Activated CD8-positive, alpha-beta memory T cell treated with anti-CD3 and anti-CD28 coated beads, Interleukin-2, amount 50 U/mL, for 24 hours (primary cell): Measurements from ENCODE around the gene OVOL3.

ENCODE experiments used
- DNase-seq: peaks from one replicate; pipeline ENCODE4 v3.0.0-alpha.2; 2020; ENCODE audit errors: extremely low read depth

Gene OVOL3

DNA sequence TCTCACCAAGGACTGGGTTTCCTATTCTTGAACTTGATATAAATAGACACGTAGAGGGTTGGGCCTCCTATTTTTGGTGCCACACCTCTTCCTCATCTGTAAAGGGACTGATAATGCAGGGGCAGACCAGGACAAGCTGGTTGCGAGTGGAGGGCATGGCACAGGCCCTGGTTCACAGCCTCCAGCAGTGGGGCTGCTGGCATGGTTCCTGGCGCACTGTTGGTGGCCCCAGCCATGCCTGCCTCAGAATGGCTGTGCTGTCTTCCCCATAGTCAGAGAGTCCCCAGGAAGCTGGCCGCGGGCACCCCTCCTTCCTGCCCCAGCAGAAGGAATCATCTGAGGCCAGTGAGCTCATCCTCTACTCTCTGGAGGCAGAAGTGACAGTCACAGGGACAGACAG, 10.5 kb upstream of the OVOL3 start:
- no peak for DNase-seq

DNA sequence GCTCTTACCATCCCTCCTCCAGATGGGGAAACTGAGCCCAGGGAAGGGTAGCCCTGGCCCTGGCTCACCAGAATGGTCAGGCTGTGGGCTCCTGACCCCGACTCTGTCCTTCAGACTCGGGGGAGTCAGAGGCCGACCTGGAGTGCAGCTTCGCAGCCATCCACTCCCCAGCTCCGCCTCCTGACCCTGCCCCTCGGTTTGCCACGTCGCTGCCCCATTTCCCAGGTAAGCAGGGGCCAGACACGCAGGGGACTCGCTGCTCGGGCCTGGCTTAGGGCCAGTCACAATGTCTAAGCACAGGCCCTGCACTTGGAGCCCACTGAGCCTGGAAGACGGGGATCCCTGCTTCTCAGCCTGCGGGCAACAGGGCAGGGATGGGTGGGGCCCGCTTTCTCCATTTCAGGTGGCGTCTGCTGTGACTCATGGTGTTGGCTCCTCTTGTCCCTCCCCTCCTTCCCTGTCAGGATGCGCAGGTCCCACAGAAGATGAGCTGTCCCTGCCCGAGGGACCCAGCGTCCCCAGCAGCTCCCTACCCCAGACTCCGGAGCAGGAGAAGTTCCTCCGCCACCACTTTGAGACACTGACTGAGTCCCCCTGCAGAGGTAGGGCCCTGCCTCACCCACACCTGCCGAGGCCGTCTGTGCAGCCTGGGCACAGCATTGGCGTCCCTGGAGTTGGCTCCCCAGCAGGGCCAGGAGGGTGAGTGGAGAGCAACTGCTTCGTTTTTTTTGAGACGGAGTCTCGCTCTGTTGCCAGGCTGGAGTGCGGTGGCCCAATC, 9.2 kb upstream of the OVOL3 start:
- no peak for DNase-seq

DNA sequence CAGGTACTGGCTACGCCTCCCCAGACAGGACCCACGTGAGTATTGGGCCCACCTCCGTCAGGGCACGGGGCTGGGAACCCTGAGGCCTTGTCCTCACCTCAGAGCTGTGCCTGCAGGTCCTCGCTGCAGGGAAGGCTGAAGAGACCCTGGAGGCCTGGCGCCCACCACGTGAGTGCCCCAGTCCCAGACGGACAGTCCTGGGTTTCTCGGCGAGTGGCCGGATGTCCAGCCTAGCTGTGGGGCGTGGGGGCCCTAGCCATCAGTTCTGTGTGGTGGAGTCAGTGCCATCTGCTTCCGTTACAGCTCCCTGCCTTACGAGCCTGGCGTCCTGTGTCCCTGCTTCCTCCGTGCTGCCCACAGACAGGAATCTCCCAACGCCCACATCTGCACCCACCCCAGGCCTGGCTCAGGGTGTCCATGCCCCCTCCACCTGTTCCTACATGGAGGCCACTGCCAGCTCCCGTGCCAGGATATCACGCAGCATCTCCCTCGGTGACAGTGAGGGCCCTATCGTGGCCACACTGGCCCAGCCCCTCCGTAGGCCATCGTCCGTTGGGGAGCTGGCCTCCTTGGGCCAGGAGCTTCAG, 7.8 kb upstream of the OVOL3 start:
- DNase-seq, result no peak

DNA sequence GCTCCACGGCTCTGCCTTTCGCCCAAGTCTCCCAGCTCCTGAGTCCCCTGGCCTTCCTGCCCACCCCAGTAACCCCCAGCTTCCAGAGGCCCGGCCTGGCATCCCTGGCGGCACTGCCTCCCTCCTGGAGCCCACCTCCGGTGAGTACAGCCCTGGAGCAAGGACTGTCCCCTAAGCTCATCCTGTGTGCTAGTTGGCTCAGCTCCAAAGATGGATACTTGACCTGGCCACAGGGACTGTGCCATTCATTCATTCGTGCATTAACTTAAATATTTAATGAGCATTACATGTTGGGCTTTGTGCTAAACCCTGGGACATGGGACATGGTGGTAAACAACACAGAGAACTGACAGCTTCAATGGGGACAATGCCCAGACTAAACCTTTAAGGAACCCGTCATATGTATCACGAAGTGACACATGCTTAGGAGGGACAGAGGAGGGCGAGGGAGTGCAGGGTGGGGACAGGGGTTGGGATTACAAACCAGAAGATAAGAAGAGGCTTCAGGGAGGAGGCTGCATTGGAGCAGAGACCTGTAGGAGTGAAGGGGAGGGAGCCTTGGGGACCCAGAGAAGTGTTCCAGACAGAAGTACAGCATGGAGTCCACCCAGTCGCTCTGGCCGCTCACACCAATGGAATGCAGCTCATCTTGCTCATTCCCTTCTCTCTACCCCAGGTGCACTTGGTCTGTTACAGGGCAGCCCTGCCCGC, 6.9 kb upstream of the OVOL3 start:
- no peak for DNase-seq

DNA sequence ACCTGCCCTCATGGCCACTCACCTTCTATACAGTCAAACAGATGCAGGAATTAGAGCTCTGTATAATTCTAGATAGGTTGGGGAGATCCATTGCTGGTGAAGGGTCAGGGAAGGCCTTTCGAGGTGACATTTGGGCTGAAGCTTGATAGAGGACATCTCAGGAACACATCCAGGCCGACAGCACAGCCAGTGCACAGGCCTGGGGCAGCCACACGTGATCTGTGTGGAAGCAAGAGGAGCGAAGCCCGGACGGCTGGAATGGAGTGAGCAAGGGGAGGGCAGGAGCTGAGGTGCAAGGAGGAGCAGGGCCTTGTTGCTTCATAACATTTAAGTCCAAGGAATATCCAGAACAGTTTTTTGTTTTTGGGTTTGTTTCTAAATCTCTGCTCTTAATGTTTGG, 4.5 kb upstream of the OVOL3 start:
- DNase-seq, result no peak

DNA sequence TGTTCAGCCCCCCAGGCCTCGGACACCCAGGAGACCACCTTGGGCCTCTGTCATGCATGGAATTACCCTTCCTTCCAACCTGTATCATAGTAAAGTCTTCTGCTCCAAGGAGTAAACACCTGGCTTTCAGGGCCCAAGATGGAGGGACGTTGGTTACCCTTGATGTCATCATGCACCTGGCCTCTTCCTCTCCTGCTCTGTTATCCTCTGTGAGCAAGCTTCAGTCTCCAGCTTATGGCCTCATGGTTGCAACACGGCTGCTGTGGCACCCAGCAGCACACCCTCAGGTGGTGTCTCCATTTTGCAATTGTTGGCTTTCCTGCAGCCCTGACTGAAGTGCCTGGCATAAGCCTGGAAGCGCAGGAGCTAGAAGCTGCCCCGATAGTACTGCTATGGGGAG, 4.0 kb upstream of the OVOL3 start:
- no peak for DNase-seq

DNA sequence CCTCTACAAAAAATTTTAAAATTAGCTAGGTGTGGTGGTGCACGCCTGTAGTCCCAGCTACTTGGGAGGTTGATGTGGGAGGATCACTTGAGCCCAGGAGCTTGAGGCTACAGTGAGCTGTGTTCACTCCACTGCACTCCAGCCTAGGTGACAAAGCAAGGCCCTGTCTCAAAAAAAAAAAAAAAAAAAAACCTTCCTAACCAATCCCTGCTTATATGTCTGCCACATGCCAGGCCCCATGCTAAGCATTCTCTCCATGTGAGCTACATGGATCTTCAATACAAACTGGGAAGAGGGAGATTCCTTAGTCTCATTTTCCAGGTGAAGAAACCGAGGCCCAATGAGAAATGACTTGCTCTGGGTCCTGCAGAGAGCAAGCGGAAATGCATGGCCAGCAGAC, 2.3 kb upstream of the OVOL3 start:
- no peak for DNase-seq

DNA sequence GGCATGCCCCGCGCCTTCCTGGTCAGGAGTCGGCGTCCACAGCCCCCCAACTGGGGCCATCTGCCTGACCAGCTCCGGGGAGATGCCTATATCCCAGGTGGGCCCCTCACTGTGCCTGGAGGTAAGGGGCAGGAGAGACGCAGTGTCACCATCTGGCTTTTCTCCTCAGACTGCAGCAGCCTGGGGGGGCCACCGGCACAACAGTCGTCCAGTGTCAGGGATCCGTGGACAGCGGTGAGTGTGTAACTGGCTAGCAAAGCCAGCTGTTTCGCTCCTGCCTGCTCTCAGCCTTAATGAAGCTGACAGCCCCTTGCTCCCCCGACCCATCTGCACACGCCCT, 227 bp downstream of the OVOL3 start:
- no peak for DNase-seq

DNA sequence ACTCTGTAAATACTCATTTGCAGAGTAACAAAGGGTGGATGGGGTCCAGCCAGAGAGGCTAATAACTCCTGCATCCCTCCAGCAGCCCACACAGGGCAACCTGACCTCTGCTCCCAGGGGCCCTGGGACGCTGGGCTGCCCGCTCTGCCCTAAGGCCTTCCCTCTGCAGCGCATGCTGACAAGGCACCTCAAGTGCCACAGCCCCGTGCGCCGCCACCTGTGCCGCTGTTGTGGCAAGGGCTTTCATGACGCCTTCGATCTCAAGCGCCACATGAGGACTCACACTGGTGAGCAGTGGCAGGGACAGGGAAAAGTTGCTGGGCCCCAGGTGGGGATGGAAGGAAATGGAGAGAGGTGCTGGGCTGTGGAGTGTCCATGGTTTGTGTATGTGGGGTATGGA, 1.7 kb downstream of the OVOL3 start:
- no peak for DNase-seq

DNA sequence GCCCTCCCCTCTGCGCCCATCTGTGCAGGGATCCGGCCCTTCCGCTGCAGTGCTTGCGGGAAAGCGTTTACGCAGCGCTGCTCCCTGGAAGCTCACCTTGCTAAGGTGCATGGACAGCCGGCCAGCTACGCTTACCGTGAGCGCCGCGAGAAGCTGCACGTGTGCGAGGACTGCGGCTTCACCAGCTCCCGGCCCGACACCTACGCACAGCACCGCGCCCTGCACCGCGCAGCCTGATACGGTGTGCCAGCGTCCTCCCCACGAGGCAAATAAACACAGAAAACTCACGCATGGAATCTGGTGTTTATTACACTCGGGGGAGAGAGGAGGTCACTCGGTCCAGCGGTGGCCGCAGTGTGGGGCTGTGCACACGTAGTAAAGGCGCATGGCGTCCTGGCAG, 2.5 kb downstream of the OVOL3 start:
- no peak for DNase-seq

DNA sequence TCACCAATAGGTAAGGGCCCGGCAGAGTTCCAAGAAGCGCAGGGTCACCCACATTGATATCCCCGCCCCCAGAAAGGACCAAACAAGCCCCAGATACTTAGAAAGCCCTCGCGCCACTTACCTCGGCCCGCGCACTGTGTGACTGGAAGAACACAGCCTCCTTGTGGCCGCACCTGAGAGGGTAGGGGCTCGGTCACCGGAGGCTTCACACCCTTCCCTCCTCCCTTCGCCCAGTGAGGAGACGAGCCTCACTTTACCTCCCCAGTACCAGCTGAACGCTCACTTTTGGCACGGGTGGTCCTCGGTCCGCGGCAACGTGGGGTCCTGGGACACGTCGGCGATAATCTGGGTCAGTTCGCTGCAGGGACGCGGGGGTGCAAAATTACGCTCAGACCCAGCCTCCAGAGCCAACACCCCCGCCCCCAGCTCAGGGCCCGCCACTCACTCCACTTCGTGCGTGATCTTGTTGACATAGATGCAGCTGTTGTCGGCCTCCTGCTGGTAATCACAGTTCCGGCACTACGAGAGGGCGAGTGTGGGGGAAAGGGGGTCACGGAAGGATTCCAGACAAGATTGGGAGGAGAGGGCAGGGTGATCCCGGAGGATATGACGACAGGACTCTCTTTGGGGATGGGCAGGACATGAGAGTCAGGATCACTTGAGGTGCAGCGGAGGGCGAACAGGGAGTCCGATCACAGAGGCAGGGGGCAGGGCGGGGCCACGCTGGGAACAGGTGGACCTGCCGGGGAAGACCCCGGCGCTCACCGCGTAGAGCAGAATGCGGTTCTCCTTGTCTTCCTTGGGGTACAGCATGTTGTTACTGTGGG, 3.2 kb downstream of the OVOL3 start:
- no peak for DNase-seq

DNA sequence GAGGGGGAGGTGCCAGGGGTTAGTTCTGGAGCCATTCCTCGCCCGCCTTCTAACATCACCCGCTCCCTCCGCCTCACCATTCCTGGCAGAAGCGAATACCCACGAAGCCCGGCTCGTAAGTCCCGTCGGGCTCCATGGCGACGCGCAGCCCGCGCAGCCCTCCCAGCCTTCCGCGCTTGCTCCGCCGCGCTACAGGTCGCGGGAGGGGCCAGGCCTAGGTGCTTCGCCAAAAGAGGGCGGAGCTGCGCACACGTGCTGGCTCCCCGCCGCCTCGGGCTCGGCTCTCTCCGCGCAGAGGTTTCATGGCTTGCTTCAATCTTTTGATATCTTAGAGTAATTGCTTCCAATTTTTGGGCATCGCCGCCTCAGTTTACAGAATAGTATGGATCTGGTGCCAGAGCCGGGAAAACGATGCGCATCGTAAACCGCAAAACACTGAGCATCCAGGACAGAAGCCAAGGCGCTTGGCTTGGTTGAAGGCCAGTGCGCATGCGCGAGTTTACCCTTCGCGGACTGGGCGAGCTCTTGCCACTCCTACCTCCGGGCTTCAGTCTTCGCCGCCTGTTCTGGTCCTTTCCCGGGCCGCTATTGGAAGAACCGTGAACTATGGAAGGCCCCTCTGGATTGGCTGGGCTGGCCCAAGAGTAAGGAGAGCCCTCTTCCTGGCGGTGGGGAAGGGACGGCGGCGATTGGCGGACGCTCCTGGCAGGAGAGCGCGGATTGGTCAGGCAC, 3.9 kb downstream of the OVOL3 start, which contains the start of gene POLR2I:
POLR2I (minus strand) TSS at position 155 of the 732 bp plus-strand sequence; CDS start at position 136, 19 bp downstream.
- peak; percentile 99 for DNase-seq

DNA sequence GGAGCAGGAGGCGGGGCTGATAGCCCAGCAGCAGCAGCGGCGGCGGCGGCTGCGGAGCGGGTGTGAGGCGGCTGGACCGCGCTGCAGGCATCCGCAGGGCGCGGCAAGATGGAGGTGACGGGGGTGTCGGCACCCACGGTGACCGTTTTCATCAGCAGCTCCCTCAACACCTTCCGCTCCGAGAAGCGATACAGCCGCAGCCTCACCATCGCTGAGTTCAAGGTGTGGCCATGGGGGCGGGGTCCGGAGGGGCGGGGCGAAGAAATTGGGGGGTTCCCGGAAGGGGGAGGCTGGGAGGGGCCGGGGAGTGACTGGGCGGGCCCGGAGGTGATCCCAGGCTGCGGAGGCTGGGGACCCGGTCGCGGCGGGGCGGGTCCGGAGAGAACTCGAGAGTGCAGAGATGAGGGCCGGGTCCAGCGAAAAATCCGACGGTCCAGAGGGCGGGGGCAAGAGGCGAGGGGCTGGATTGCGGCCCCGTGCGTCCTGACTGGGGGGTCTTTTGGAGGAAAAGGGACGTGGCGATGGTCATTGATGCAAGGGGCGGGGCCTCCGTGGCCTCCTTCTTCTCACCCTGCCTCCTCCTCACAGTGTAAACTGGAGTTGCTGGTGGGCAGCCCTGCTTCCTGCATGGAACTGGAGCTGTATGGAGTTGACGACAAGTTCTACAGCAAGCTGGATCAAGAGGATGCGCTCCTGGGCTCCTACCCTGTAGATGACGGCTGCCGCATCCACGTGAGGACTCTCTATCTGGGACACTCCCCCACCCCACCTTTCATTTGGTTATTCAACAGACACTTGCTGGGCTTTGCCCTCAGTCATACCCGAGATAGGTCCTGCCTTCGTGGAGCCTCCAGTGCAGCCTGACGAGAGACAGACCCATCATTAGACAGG, 4.8 kb downstream of the OVOL3 start, which contains the start of gene TBCB:
TBCB (plus strand) TSS at position 16 of the 891 bp plus-strand sequence; CDS start at position 109, 93 bp downstream.
- peak; percentile 82 for DNase-seq

DNA sequence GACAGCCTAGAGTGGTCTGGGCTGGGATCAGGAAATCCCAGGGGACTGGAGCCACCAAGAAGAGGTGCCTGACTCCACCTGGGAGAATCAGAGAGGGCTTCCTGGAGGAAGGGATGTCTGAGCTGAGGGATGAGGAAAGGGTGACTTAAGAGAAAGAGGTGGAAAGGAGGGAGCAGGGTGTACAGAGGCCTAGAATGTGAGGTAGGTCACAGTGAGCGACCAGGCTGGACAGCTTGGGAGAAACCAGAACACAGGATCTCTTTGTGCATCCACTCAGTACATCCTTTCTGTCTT, 5.3 kb downstream of the OVOL3 start:
- DNase-seq, result no peak

DNA sequence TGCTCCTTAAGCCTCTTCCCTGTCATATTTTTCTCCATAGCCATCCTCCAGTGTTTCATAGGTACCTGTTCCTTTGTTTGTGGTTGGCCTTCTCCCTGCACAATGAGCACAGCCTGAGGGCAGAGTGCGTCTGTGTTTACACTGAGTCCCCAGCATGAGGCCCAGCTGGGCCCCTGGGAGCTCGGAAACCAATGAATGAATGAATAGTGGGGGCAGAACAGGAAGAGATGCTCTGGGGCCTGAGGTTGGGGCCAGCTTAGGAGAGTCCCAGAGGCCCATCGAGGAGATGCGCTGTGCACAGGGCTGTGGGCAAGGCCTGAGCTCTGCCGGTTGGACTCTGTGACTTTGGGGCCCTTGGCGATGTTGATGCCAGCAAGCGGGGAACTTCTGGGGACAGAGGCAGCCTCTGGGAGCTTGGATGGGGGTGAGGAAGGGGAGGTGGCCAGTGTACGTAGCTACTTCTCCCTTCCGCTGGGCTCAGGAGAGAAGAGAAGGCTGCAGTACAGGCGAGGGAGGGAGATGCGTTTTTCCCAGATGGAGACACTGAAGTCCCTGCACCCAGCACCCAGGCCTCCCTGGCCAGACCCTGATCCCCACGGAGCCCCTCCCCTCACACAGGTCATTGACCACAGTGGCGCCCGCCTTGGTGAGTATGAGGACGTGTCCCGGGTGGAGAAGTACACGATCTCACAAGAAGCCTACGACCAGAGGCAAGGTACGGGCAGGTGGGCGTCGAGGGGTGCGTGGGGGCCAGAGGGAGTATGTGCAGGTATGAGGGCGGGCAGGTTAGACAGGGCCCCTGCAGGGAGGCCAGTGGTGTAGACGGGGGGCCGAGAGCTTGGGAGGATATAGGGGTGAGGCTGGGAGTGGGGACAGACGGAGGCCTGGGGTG, 9.4 kb downstream of the OVOL3 start:
- no peak for DNase-seq

DNA sequence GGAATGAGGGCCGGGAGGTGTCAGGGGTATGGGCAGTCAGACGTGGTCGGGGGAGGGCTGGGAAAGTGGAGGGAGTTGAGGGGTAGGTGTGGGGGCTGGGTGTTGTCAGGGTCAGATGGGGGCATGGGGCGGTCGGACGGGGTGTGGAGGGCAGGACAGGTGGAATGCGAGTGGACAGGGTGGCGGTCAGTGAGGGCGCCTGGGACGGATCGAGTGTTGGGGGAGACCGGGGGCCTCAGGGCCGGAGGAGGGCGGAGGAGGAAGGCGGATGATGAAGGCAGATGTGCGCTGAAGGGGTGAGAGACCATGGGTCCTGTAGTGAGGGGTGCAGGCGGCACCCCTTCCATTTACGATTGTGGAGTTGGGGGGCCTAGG, 10.0 kb downstream of the OVOL3 start:
- no peak for DNase-seq

DNA sequence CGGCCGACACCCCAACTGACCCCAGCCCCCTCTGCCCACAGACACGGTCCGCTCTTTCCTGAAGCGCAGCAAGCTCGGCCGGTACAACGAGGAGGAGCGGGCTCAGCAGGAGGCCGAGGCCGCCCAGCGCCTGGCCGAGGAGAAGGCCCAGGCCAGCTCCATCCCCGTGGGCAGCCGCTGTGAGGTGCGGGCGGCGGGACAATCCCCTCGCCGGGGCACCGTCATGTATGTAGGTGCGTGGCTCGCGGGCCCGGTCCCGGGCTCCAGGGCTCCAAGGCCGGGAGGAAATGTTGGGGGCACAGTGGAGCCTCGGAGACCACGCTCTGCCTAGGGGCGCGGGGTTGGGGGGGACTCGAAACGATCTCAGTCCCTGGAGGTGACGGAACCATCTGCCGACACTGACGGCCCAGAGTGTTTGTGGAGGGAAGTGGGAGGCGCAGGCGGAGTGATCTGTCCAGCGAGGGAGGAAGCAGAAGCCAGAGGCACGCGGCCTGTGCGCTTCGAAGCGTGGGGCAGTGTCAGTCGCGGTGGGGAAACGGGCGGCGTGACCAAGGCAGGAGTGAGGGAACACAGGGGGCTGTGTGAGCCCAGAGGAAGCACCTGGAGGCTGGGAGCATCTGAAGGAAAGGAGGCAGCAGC, 10.7 kb downstream of the OVOL3 start:
- no peak for DNase-seq

DNA sequence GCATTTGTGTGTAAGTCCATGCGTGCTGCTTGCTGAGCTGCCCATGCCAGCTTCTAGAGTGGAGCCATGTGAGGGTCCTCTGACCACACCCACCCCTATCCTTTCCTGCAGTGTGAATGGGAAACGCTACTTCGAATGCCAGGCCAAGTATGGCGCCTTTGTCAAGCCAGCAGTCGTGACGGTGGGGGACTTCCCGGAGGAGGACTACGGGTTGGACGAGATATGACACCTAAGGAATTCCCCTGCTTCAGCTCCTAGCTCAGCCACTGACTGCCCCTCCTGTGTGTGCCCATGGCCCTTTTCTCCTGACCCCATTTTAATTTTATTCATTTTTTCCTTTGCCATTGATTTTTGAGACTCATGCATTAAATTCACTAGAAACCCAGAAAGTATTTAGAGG, 14.6 kb downstream of the OVOL3 start:
- no peak for DNase-seq

DNA sequence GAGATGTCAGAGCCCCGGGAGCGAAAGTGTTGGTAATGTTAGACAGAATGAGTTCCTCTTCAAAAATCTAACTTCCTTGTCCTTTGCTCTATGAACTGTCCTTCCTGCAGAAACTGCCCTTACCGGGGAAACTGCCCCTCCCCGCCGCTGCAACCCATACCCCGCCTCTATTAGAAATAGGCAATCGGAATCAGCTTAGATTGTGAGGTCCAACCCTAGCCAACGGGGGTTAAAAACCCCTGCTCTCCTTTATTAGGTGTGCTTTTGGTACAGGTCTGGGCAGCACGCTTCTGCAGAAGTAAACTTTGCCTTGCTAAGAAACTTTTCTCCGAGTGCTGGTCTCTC, 17.4 kb downstream of the OVOL3 start:
- DNase-seq, result no peak
